Measurements from ENCODE around the gene MAP3K12.
"Not testable (repeated sequence)": the region's sequence is repeated elsewhere in the genome, so short reads cannot be mapped to it uniquely, and the experiment has no call there.

MAP3K12 gene

GRCh38 chr12:53435326-53435725, 63.9 kb downstream of the MAP3K12 start:
- not testable (repeated sequence) for DNase-seq (ENCODE audit: low spot score)

GRCh38 chr12:53431187-53431586, 68.1 kb downstream of the MAP3K12 start:
- no peak for DNase-seq (ENCODE audit: low spot score)

- DNase-seq (ENCODE audit: low spot score): no peak
Measured at GRCh38 chr12:53430116-53430515, 69.1 kb downstream of the MAP3K12 start.
